NK-92 (cell line): ENCODE measurements around the gene CORO2B.

ENCODE experiments used
- DNase-seq: peaks from one replicate; lab custom pipeline; 2025; ENCODE audit not compliant: unreplicated experiment; lab: John Stamatoyannopoulos, UW

Gene CORO2B

DNA sequence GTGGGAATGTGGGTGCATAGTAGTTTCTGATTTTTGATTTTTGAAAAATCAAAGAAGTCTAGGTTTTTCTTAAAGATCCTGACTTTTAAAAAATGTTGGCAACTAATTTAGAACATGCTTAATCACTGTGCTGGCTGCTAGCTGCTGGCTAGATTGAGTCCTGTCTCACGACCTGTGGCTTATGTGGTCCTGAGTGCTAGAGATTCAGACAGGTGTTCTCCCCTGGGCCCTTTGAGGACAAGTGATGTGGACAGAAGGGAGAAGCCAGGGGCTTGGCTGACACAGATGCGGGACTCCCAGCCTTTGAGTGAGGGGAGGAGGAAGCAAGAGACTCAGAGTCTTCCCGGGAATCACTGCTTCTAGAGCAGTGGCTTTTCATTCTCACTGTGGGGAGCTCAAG lies 47.5 kb downstream of the CORO2B start:
- no peak for DNase-seq

DNA sequence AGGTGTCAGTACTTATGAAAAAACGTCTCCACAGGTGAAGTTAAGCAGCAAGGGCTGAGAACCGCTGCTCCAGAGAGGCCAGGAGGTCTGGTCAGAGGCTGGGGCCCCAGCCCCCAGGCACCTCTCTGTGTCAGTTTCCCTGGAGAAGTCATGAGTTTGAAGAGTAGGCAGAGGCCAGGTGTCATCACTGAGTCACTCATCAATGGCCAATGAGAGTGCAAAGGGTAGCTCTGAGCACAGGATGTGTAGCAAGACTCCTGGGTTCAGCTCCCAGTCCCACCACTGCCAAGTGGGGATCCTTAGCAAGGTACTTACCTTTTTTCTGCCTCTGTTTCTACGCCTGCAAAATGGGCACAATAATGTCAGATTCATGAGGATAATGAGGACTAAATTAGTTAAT lies 47.9 kb downstream of the CORO2B start:
- DNase-seq = no peak

DNA sequence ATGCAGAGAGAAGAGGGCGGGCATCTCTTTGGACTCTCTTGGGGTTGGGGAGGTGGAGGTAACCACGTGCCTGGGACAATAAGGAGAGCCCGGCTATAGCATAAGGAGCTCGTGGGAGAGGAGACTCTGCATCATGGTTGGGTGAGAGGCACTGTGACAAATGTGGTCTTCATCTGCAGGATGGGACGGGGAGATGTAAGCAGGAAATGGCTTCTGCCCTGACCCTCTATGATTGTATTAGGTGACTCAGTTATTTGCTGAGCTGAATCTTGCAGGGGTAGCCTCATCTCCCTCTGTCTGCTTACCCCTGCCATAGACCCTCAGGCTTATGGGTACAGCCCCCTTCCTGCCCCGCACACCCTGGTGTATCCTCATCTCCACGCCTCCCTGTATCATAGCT lies 48.7 kb downstream of the CORO2B start:
- no peak for DNase-seq

DNA sequence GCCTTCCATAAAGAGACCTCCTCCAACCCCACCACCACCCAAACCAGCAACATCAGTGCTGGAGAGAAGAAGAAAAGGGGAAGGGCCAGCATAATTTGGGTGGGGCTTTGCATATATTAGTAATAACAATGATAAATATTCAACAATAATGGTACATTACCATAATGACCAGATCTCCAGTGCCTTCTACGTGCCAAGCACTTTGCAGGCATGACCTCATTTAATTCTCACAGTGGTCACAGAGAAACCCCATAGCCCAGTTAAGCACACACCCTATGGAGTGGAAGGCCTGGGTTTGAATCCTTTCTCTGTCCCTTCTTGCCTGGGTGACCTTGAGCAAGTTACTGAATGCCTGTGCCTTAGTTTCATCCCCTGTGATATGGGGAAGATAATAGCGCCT lies 49.2 kb downstream of the CORO2B start:
- DNase-seq = no peak

DNA sequence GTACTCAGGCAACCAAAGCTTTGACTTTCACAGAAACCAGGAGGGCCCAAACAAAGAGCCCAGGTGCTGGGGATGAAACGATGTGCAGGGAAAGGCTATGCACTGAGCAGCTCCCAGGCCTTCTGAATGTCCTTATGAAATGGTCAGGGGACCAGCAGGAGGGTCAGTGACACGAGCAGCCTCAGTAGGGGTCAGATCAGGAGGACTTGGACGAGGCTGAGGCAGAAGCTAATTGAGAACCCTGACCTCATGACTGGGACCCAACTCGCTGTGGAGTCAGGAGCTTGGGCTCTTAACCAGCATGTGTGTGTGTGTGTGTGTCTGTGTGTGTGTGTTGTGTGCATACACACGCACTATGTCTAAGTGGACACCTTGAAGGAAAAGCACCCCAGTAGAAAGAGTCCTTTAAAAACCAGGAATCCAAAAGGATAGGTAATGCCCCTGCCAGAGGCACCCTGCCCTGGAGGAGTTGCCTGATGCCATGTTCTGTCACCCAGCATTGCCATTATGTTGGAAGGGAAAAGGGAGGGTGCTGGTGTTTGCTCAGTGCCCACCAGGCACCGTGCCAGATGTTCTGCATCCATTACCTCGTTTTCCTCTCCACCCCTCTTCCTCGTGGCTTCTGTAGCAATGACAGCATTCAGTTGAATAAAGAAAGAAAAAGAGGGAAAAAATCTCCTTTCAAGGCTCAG lies 50.9 kb downstream of the CORO2B start:
- DNase-seq = no peak

DNA sequence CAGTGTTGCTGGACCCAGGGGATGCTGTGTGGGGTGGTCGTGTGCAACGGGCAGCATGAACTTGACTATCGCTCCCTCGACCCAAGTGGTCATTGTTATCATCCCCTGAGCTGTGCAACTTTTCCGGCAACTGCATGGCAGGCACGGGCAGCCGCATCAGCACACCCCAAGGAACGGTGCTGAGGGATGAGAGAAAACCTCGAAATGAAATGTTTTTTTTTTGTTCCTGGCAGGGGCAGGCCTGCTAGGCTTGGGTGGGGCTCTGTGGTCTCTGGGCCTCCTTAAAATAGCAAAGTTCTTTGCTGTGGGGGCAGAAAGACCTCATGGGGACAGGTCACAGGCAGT lies 51.4 kb downstream of the CORO2B start:
- no peak for DNase-seq

DNA sequence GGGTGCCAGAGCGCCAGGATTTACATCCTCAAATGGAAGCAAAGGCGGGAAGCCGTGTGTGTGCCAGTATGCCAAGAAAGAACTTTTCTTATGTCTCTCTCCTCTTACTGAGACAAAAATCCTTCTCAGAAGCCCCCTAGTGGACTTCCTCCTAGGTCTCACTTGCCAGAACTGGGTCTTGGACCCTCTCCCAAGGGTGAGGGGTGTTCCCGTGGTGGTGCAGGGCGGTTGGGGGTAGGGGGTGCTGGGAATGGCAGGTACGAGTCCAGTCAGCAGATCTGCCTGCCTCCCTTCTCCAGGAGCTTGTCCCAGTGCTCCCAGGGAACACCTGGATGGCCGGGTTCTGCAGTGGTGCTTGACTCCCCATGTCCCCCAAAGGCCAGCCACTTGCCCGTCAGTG lies 52.0 kb downstream of the CORO2B start:
- DNase-seq = no peak

DNA sequence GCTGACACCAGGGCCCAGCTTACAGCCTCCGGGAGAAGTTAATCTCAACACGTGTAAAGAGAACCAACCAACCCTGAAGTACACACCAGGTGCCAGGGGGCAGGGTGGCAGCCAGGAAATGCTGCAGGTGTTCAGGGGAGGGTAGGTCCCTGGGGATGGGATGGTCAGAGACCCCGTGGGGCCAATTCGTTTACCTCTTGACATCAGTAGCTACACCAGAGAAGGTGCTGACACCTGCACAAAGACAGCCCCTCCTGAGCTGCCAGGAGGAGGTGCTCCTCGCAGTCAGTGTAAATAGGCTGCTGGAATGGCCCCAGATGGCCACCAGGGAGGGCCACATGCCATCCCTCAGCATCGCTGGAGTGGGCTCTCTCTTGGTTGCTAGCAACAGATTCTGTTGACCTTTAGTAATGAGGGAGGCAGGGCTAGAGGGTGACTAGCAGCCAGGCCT lies 52.8 kb downstream of the CORO2B start:
- no peak for DNase-seq

DNA sequence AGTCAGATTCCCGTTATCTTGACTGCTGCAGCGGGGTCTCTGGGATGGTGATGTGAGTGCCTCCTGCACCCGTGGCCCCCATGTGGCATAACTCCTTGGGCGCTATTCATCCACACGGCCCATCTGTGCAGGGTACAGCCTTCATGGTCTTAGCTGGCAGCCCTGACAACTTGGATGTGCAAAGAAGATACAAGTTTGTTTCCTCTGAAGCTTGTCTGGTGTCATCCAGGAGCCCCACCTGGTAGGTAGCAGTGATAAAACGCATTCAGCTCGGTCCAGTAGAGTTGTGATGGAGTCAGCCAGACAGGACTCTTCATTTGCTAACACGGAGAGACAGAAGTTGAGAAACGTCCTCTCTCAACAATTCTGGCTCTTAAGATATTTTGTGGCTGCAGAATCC lies 53.3 kb downstream of the CORO2B start:
- DNase-seq = no peak

DNA sequence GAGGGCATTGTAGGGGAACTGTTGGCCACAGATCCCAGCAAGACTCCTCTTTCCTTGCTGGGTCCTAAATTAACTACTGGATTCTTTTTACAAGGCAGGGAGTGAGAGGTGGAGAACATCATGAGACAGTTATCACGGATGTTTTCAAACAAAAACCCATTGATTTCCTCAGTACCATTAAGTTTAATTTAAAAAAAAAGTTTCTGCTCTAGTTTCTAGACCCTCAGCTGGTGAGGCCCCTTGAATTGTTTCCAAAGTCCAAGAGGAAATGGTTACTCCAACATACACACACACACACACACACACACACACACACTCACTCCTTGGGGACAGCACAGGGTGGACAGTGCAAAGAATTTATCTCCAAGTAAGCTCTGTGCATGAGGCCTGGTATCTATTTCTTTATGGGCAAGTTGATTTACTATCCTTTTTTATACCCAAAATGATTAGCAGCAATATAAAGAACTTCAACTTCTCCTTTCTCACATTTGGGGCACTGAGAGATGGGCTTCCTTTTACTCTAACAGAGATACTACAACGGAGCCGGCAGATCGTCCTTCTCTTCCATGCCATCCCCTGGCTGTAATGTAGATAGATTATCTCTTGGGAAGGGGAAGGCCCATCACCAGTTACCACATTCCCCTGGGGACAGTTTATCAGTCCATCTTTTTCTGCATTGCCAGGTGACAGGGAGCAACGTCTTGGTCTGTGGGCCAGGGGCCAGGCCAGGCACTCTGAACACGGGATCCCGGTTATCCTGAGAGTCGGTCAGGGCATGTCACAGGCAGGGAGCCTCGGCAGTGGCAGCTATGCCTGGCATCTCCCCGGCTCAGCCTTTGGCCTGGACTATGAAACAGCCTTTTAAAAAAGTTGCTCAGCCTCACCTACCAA lies 54.7 kb downstream of the CORO2B start:
- DNase-seq = no peak

DNA sequence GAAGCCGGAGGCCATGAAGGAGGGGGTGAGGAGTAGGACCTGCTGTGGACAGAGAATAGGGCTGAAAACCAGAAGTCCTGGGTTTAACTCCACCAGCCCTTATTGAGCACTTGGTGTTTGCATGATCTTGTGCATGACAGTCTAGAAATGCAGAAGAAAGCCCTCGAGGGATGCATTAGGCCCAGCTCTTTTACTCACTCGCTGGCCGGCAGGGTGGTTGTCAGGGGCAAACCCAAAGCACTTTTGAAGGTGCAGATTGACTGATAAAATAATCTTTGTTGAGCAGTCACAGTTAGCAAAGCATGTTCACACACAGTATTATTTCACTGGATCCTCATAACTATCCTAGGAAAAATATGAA lies 55.3 kb downstream of the CORO2B start:
- no peak for DNase-seq

DNA sequence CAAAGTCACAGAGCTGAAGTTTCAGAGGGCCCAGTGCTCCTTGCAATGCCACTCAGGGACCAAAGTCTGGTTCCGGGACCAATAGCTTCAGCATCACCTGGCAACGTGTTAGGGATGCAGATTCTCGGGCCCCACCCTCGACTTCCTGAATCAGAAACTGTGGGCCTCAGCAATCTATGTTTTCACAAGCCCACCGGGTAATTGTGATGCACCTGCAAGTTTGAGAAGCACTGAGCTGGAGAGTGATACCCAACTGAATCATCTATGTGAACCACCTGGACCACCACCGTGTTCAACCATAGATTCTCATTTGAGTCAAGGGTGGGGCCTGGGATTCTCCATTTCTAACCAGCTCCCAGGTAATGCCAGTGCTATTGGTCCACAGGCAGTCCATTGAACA lies 55.7 kb downstream of the CORO2B start:
- DNase-seq = no peak

DNA sequence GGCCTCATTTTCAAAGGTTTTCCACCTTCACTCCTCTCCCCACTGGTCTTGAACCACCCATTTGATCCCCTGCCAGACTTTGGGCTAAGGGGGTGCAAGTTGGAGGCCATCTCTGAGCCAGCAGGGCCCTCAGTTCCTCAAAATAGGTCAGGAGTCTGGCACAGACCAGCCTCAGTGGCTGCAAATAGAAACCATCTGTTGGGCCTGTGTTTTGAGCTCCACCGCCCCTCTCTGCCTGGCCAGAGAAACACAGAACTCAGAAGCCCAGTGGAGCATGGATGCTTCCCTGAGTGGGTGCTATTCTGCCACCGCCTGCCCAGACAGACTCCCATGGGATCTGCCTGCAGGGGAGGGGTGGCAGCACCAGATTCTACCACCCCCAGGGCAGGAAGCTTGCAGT lies 56.3 kb downstream of the CORO2B start:
- no peak for DNase-seq

DNA sequence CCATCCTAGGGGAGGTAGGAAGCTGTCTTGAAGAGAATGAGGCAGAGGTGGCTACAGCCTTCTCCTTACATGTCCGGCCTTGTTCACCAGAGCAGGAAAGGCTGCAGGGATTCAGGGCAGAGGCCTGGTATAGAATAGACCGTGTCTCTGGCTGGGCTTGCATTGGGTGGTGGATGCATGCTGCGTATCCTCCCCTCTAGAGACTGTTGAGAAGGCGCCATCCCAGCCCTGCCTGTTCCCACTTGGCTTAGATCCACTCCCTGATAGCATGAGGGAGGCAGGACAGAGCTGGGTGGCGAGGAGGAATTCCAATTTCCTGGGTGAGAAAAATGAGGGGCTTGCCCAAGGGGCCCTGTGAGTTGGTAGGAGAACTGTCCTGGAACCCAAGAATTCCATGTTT lies 57.5 kb downstream of the CORO2B start:
- DNase-seq = no peak

DNA sequence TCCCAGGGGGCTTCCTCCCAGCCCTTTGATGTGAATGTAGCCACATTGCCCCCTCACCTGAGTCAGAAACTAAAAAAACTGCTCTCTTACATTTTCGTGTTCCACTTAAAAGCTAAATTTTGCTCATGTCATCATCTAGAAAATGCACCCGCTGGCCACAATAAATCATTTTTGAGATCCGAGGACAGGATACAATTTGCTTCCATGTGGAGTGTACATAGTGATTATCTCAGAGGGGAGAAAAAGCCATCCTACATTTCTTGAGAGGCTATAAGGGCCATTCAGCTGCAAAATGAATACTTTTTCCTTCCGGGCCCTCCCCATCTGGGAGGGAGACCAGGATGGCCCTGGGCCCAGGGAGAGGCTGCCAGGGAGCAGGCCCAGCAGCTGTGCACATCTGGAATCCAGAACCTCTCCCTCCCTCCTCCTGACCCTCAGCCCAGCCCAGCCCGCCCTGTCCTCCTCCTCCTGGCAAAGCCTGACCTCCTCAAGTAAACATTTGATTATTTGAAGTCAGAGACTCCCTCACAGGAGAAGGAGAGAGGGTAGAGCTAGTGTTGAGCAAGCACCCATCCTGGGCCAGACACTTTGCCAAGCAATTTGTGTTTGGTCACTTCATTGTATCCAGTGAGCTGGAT lies 59.1 kb downstream of the CORO2B start:
- no peak for DNase-seq

DNA sequence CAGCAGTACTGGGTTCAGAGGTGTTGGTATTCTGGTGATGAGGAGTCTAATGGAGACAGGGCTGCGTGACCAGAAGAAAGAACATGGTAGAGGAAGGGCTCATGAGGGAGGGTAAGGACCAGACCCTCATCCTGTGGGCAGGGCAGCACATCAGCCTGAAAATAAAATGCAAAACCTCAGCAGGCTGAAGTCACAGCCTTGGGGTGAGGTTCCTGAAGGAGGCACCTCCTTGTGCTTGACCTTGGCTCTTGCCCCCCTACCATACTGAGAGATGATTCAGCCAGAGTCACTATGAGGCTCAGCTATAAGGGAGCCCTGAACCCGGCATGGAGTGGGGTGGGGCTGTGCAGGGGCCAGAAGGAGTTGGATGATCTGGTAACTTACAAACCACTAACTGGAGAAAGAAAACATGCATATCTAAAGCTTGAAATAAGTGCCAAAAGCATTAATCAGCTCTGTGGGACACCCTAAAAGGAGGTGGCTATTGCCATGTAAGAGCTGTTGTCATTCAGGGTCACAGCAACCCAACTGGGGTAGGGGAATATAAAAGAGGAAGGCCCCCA lies 60.2 kb downstream of the CORO2B start:
- no peak for DNase-seq

DNA sequence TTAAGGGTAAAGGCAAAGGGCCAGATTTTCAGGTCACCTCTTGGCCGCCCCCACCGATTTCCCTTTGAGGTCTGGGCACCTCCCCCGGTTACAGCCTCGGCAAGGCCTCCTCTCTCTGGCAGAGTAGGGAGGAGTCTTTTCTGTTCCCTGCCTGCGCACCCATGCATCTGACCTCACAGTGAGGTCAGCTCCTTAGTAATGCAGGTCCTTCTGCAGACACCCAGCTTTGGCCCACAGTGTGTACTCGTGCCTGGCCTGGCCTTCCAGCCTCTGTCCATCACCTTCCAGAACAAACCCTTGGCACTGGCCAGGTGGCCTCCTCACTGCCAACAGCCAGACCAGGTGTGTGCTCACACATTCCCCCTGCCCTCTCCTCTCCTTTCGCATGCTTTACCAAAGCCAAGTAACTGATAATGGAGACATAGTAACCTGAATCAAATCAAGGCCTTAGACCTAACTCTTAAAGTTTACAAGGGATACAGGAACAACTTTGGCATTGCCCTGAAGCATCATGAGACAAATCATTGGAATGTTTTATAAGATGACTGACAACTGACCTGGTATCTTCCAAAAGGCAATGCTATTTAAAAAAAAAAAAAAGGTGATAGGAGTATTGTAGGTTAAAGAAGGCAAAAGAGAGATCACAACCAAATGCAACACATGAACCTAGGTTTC lies 61.3 kb downstream of the CORO2B start:
- DNase-seq = no peak

DNA sequence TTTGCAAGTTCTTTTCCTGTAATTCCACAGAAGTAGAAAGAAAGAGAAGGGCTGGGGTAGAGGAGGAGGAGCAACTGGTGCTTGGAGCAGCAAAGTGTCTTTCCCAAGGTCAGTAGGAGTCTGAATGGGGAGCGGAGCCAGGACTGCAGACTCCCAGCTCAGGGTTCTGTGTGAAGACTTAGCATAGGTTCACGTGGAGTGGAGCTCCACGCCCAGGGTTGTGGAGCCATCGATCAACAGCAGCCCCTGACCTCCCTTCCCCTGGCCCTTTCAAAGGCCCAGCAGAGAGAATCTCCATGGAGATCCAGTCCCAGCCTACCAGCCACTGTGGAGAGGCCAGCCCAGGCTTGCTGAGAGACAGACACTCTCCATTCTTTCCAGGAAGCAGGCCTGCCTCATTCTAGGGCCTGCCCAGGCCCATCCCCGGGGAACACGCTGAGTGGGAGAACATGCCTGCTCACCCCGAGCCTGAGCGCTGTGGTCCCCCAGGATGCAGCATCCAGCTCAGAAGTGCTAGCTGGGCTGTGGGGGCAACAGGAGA lies 62.1 kb downstream of the CORO2B start:
- DNase-seq = no peak

DNA sequence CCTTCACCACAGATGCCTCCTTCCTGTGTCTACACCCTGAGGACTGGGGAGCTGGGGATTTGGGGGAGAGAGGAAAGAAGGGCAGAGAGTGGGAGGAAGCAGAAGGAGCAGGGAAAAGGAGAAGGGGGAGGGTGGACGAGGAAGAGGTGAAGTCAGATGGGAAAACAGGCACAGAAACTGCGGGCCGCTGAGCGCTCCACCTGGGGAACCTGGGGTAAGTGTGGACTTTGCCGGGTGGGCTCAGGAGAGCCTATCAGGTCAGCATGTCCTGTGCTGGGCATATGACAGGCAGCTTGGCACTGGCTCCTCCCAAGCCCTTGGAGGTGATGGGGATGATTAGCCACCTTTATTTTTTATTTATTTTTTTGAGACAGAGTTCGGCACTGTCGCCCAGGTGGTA lies 62.6 kb downstream of the CORO2B start:
- no peak for DNase-seq

DNA sequence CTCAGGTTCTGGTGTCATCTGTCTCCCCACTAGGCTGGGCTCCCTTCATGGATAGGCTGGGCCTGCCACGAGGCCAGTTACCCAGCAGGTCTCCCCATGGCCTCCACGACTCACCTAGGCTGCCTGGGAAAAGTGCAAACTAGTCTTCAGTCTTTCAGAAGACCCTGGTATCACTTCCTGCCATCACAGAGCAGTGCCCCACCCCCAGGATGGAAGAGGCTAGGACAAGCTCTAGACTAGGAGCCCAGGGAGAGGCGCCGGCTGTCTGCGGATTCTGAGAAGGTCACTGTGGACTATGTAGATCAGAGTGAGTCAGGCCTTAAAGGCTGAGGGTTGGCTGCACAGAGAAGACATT lies 63.7 kb downstream of the CORO2B start:
- DNase-seq = no peak

DNA sequence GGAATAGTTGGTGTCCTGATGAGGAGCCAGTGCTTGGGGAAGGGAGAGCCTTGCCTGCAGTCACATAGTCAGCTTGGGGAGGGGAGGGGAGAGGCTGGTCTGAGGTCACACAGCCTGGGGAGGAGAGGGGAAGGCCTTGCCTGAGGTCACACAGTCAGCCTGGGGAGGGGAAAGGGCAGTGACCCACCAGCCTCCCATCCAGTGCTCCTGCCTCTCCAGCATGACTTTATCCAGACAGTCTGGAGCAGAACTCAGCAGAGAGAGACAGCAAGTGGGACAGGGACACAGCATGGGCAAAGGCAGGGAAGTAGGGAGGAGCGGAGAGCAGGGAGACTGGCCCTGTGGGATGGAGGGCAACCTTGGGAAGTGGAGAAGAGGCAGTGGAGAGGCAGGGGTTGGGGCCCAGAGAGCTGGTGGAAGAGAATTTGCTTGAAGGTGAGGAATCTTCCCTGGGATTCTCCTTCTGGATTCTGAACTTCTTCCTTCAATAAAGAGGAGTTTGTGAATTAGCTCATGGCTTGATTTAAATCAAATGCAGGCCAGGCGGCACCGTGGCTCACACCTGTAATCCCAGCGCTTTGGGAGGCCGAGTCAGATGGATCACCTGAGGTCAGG lies 64.5 kb downstream of the CORO2B start:
- no peak for DNase-seq
